GM19193 (cell line): ENCODE measurements around the gene SEZ6L2.

ENCODE experiments used
- POLR2A ChIP-seq: IDR thresholded peaks from 4 replicates; pipeline ENCODE4 v1.6.1; 2011; ENCODE audit not compliant: insufficient read depth, insufficient read length; ENCODE audit errors: extremely low read depth

Gene SEZ6L2

GRCh38 chr16:29875206-29875605 is 24.1 kb downstream of the SEZ6L2 start:
- no peak for TF ChIP-seq POLR2A

- TF ChIP-seq POLR2A: no peak
Measured at GRCh38 chr16:29873319-29873718, 26.0 kb downstream of the SEZ6L2 start.

- no peak for TF ChIP-seq POLR2A
Measured at GRCh38 chr16:29871822-29872546, 27.4 kb downstream of the SEZ6L2 start.

- no peak for TF ChIP-seq POLR2A
Measured at GRCh38 chr16:29868396-29869009, 30.8 kb downstream of the SEZ6L2 start.

GRCh38 chr16:29864205-29864604 is 35.1 kb downstream of the SEZ6L2 start:
- no peak for TF ChIP-seq POLR2A

GRCh38 chr16:29863669-29863984 is 35.7 kb downstream of the SEZ6L2 start:
- TF ChIP-seq POLR2A: no peak

- peak; percentile 64 for TF ChIP-seq POLR2A
Measured at GRCh38 chr16:29862884-29863668, 36.3 kb downstream of the SEZ6L2 start, which contains the start of gene CDIPT. Gene CDIPT (minus strand): TSS chr16:29863226. CDS start chr16:29862857, 369 bp downstream.

GRCh38 chr16:29862383-29862883 is 36.9 kb downstream of the SEZ6L2 start:
- no peak for TF ChIP-seq POLR2A

GRCh38 chr16:29860218-29860617 is 39.1 kb downstream of the SEZ6L2 start:
- TF ChIP-seq POLR2A: no peak

- TF ChIP-seq POLR2A: no peak
Measured at GRCh38 chr16:29858974-29859373, 40.4 kb downstream of the SEZ6L2 start.

- TF ChIP-seq POLR2A: no peak
Measured at GRCh38 chr16:29858149-29858849, 41.1 kb downstream of the SEZ6L2 start.

- no peak for TF ChIP-seq POLR2A
Measured at GRCh38 chr16:29857133-29857760, 42.1 kb downstream of the SEZ6L2 start.

- TF ChIP-seq POLR2A: no peak
Measured at GRCh38 chr16:29854520-29855100, 44.7 kb downstream of the SEZ6L2 start.

GRCh38 chr16:29852654-29853053 is 46.7 kb downstream of the SEZ6L2 start:
- TF ChIP-seq POLR2A: no peak
